HepG2 (cell line): ENCODE results near the gene PAK1. TPM values are rescaled to one million over a fixed set of nuclear protein-coding genes. Genes with fewer than 3 reads are reported as not detected.
A peak's percentile ranks its signal among the peaks of the same experiment; 100 is the strongest.

Experiments used
- ARNTL ChIP-seq: sonication (generic); formaldehyde crosslinking; IDR thresholded peaks from 2 replicates; pipeline ENCODE4 v1.4.0; 2020; ENCODE audit warnings: mild to moderate bottlenecking, missing genetic modification reagents
- ATF2 ChIP-seq: sonication (generic); formaldehyde crosslinking; IDR thresholded peaks from 2 replicates; pipeline ENCODE4 v1.4.0; 2020; ENCODE audit warnings: missing genetic modification reagents
- BHLHE40 ChIP-seq: IDR thresholded peaks from 2 replicates; pipeline ENCODE4 v1.6.1; 2011; ENCODE audit warnings: low read length, improper control_type of control experiment
- FOXK2 ChIP-seq: fragments of 450-650 bp; IDR thresholded peaks from 2 replicates; pipeline ENCODE4 v1.6.1; 2016
- GABPB1 ChIP-seq: IDR thresholded peaks from 2 replicates; pipeline ENCODE4 v1.6.1; 2016; ENCODE audit warnings: mild to moderate bottlenecking, missing genetic modification reagents, moderate library complexity, missing compliant biosample characterization
- GMEB1 ChIP-seq: sonication (generic); formaldehyde crosslinking; IDR thresholded peaks from 2 replicates; pipeline ENCODE4 v1.5.1; 2020; ENCODE audit warnings: missing genetic modification reagents, mild to moderate bottlenecking, borderline replicate concordance
- HDAC2 ChIP-seq: sonication (generic); formaldehyde crosslinking; IDR thresholded peaks from 2 replicates; pipeline ENCODE4 v1.4.0; 2020; ENCODE audit warnings: missing genetic modification reagents
- HES4 ChIP-seq: sonication (generic); formaldehyde crosslinking; IDR thresholded peaks from 2 replicates; pipeline ENCODE4 v1.9.0; 2021; ENCODE audit warnings: mild to moderate bottlenecking, missing genetic modification reagents, borderline replicate concordance
- HMGA1 ChIP-seq: sonication (generic); formaldehyde crosslinking; conservative IDR thresholded peaks from 2 replicates; pipeline ENCODE4 v1.4.0; 2020; ENCODE audit warnings: missing genetic modification reagents
- HOXA7 ChIP-seq: sonication (generic); formaldehyde crosslinking; IDR thresholded peaks from 2 replicates; pipeline ENCODE4 v1.8.1; 2022; ENCODE audit warnings: mild to moderate bottlenecking, missing genetic modification reagents, moderate library complexity
- KDM5B ChIP-seq: sonication (generic); formaldehyde crosslinking; IDR thresholded peaks from 2 replicates; pipeline ENCODE4 v1.4.0; 2020; ENCODE audit warnings: missing genetic modification reagents, mild to moderate bottlenecking, borderline replicate concordance
- SALL1 ChIP-seq: sonication (generic); formaldehyde crosslinking; IDR thresholded peaks from 2 replicates; pipeline ENCODE4 v1.8.0; 2022; ENCODE audit warnings: mild to moderate bottlenecking, missing genetic modification reagents
- SMAD3 ChIP-seq: sonication (generic); formaldehyde crosslinking; IDR thresholded peaks from 2 replicates; pipeline ENCODE4 v1.4.0; 2020; ENCODE audit warnings: missing genetic modification reagents
- YEATS2 ChIP-seq: sonication (generic); formaldehyde crosslinking; IDR thresholded peaks from 2 replicates; pipeline ENCODE4 v1.4.0; 2020; ENCODE audit warnings: missing genetic modification reagents, borderline replicate concordance
- ZGPAT ChIP-seq: IDR thresholded peaks from 2 replicates; pipeline ENCODE4 v1.6.1; 2016; ENCODE audit warnings: mild to moderate bottlenecking
- ZMYM2 ChIP-seq: sonication (generic); formaldehyde crosslinking; IDR thresholded peaks from 2 replicates; pipeline ENCODE4 v1.8.0; 2022; ENCODE audit warnings: mild to moderate bottlenecking, missing genetic modification reagents
- ZNF142 ChIP-seq: sonication (generic); formaldehyde crosslinking; IDR thresholded peaks from 2 replicates; pipeline ENCODE4 v1.4.0; 2020; ENCODE audit warnings: missing genetic modification reagents
- ZNF292 ChIP-seq: sonication (generic); formaldehyde crosslinking; IDR thresholded peaks from 2 replicates; pipeline ENCODE4 v1.8.1; 2022; ENCODE audit warnings: mild to moderate bottlenecking, low read depth, missing genetic modification reagents, borderline replicate concordance
- ZNF30 ChIP-seq: sonication (generic); formaldehyde crosslinking; IDR thresholded peaks from 2 replicates; pipeline ENCODE4 v1.5.0; 2020; ENCODE audit warnings: mild to moderate bottlenecking, missing genetic modification reagents
- polyA plus RNA-seq, 8 experiments: library from polyadenylated mRNA; depleted of rRNA in 3 of 8; stranded (reverse) in 7 of 8; unstranded in 1 of 8; fragments of >200 nt; fragmentation: Illumina TruSeq in 4 of 8; extraction: Trizol in 4 of 8; gene quantifications; 2 replicates each; pipeline versions ENCODE4 v1.2.1 to v1.2.3, GENCODE V29; 2011 to 2016; ENCODE audit warnings: low read depth in 4 of 8, missing spikeins in 1 of 8, mixed read lengths in 1 of 8; ENCODE audit not compliant: insufficient read depth in 1 of 8
- total RNA-seq, 5 experiments: library from RNA; depleted of rRNA; stranded (reverse); fragments of >200 nt; fragmentation: Illumina TruSeq; extraction: Trizol; gene quantifications; 2 replicates each; pipeline ENCODE4 v1.2.3, GENCODE V29; 2016; ENCODE audit warnings: low read depth in 1 of 5

The PAK1 gene
- total and polyA plus RNA-seq, 2 of the 13 experiments (the other 11 are each of a cell fraction or from before 2014, with no cell fraction given) = 1.5 to 4.3 TPM

- TF ChIP-seq BHLHE40 (peak; percentile 47; the same call in 1 of the 2 replicates), GMEB1 (CRISPR knock-in tag) (no peak; the same call in 1 of the 2 replicates), ZMYM2 (CRISPR knock-in tag) (no peak), HES4 (peak; percentile 45; the same call in 1 of the 2 replicates), GABPB1 (CRISPR knock-in tag) (peak; percentile 82), SMAD3 (CRISPR knock-in tag) (no peak), YEATS2 (CRISPR knock-in tag) (no peak), SALL1 (CRISPR knock-in tag) (no peak), ZGPAT (CRISPR knock-in tag) (0 out of 2 replicates have a peak, but pooled peaks have one; percentile 20), HDAC2 (peak; percentile 22; the same call in 1 of the 2 replicates), ZNF142 (CRISPR knock-in tag) (no peak), ATF2 (CRISPR knock-in tag) (peak; percentile 97), ZNF30 (no peak), FOXK2 (no peak), ZNF292 (CRISPR knock-in tag) (no peak), ARNTL (no peak), HOXA7 (CRISPR knock-in tag) (no peak), KDM5B (CRISPR knock-in tag) (peak; percentile 62; the same call in 1 of the 2 replicates), HMGA1 (CRISPR knock-in tag) (no peak)
Observed at GRCh38 chr11:77473801-77474683, at the start of gene PAK1 (continued).
